ENCODE data around the gene TMEM182. TPM values are rescaled to one million over a fixed set of nuclear protein-coding genes. Genes with fewer than 3 reads are reported as not detected.

The TMEM182 gene
- polyA plus RNA-seq, 1 donor from 2014 or later, result 3.8 TPM

- H4K20me1 ChIP-seq (ENCODE audit: insufficient read depth), result no peaks in the 10 kb centered on the region
- peak overlapping the region; percentile 21 for H3K9ac ChIP-seq (ENCODE audit: low read length)
- peak overlapping the region; percentile 60 for H3K4me2 ChIP-seq (ENCODE audit: low read length)
- no peaks in the 10 kb centered on the region for H3K27me3 ChIP-seq (ENCODE audit: insufficient read depth, low read depth, low read length)
- H3K9me2 ChIP-seq (ENCODE audit: insufficient read depth, low read length), result no peaks in the 10 kb centered on the region
- H3K27ac ChIP-seq (ENCODE audit: low read length), result peak overlapping the region; percentile 70
- H3K36me3 ChIP-seq (ENCODE audit: insufficient read depth, low read length), result no peaks in the 10 kb centered on the region
- H3K9me3 ChIP-seq (ENCODE audit: low read length), result no peaks in the 10 kb centered on the region
- peak overlapping the region; percentile 47 for H3K4me3 ChIP-seq (ENCODE audit: low read length)
- peak; percentile 94 for TF ChIP-seq POLR2AphosphoS5 (IDR thresholded peaks at IDR 0.05)
- no peak for TF ChIP-seq CTCF (IDR thresholded peaks at IDR 0.05; ENCODE audit: poor library complexity, severe bottlenecking)
- no peak for TF ChIP-seq EZH2 (IDR thresholded peaks at IDR 0.05; ENCODE audit: borderline replicate concordance, insufficient read depth, low read length, poor library complexity, severe bottlenecking)
- no peak for TF ChIP-seq REST (IDR thresholded peaks at IDR 0.05; ENCODE audit: borderline replicate concordance)
- no peak for TF ChIP-seq SMC3 (conservative IDR thresholded peaks at IDR 0.05; ENCODE audit: poor library complexity)
- TF ChIP-seq TAF1 (IDR thresholded peaks at IDR 0.05; ENCODE audit: low read depth), result no peak
- no peak for TF ChIP-seq RAD21 (conservative IDR thresholded peaks at IDR 0.05)
- TF ChIP-seq MXI1 (conservative IDR thresholded peaks at IDR 0.05; ENCODE audit: poor library complexity, severe bottlenecking), result peak; percentile 82
- peak; percentile 33 for TF ChIP-seq EP300 (conservative IDR thresholded peaks at IDR 0.05; ENCODE audit: poor library complexity, severe bottlenecking)
- H3F3A ChIP-seq (ENCODE audit: insufficient read depth, low read length, poor library complexity, severe bottlenecking), result no peaks in the 10 kb centered on the region
- H2AFZ ChIP-seq (ENCODE audit: low read depth, low read length), result no peak overlapping the region
- H3K79me2 ChIP-seq (replicated peaks; ENCODE audit: insufficient read depth, low read length), result no peaks in the 10 kb centered on the region
Observed at GRCh38 chr2:102826904-102827303, 65.1 kb downstream of the TMEM182 start.

- Histone ChIP-seq H3K79me2 (replicated peaks; ENCODE audit: insufficient read depth, low read length) (no peaks in the 10 kb centered on the region), H3F3A (ENCODE audit: insufficient read depth, low read length, poor library complexity, severe bottlenecking) (no peaks in the 10 kb centered on the region), H3K27me3 (ENCODE audit: insufficient read depth, low read depth, low read length) (no peaks in the 10 kb centered on the region), H2AFZ (ENCODE audit: low read depth, low read length) (no peak overlapping the region), H3K9ac (ENCODE audit: low read length) (peak overlapping the region; percentile 27), H4K20me1 (ENCODE audit: insufficient read depth) (no peaks in the 10 kb centered on the region), H3K4me3 (ENCODE audit: low read length) (peak overlapping the region; percentile 40), H3K9me3 (ENCODE audit: low read length) (no peaks in the 10 kb centered on the region), H3K4me2 (ENCODE audit: low read length) (peak overlapping the region; percentile 22), H3K36me3 (ENCODE audit: insufficient read depth, low read length) (no peaks in the 10 kb centered on the region), H3K9me2 (ENCODE audit: insufficient read depth, low read length) (no peaks in the 10 kb centered on the region), H3K27ac (ENCODE audit: low read length) (peak overlapping the region; percentile 59)
- TF ChIP-seq POLR2AphosphoS5 (IDR thresholded peaks at IDR 0.05), result no peak
- no peak for TF ChIP-seq REST (IDR thresholded peaks at IDR 0.05; ENCODE audit: borderline replicate concordance)
- TF ChIP-seq EZH2 (IDR thresholded peaks at IDR 0.05; ENCODE audit: borderline replicate concordance, insufficient read depth, low read length, poor library complexity, severe bottlenecking), result no peak
- no peak for TF ChIP-seq SMC3 (conservative IDR thresholded peaks at IDR 0.05; ENCODE audit: poor library complexity)
- TF ChIP-seq RAD21 (conservative IDR thresholded peaks at IDR 0.05), result no peak
- TF ChIP-seq TAF1 (IDR thresholded peaks at IDR 0.05; ENCODE audit: low read depth), result no peak
- peak; percentile 70 for TF ChIP-seq EP300 (conservative IDR thresholded peaks at IDR 0.05; ENCODE audit: poor library complexity, severe bottlenecking)
Observed at GRCh38 chr2:102832789-102833188, 71.0 kb downstream of the TMEM182 start.

Data from neural cell (in vitro differentiated cells).